Heart left ventricle (tissue), 13 donors: ENCODE data around the gene STRN3.

ENCODE experiments used
- POLR2A ChIP-seq, 2 donors: fragments of 450-650 bp; IDR thresholded peaks; one replicate each; pipeline ENCODE4 v1.6.1; 2017; ENCODE audit warnings: antibody characterized with exemption in 2 of 2, mild to moderate bottlenecking in 2 of 2, moderate library complexity in 2 of 2
- TF ChIP-seq, protein P1 (sequence below), 12 donors: fragments of 200-600 bp; sonication (generic) in 4 of 12; IDR thresholded peaks; one replicate each; pipeline versions ENCODE4 v1.5.0 to v1.8.0; 2018 to 2022; ENCODE audit warnings: antibody characterized with exemption in 12 of 12, mild to moderate bottlenecking in 5 of 12
- donor health status: ischemic (EF 13 %, LVEDD 7.1; RV severe dilation, severe dysfunction).
- donor health status: DM: no; HTN: yes; CAD: no.
- donor health status: DM: no; HTN: no; CAD: no.
- donor health status: ischemic (EF 25% LVEDD 6.9; RV normal size, moderate dysfunction).
- donor health status: ischemic (EF 25% LVEDD 5.7; RV mildly dilated, moderate dysfunction).
- donor health status: ischemic (EF 35%, LVEDD 5.7; RV mildly dilated, moderate dysfunction).
- donor health status: nonischemic (EF 11% LVEDD 7.7; RV severe dilation, severe dysfunction).
- donor health status: DM: yes; HTN: yes; CAD: no.
- donor health status: PGD.
- donor health status: ischemic (EF 29% LVEDD 5.4; RV normal size, mild dysfunction).
- donor health status: nonischemic (EF 23%, LVEDD 6.1; RV moderate dilation, normal function).

- TF ChIP-seq, protein P1, sequence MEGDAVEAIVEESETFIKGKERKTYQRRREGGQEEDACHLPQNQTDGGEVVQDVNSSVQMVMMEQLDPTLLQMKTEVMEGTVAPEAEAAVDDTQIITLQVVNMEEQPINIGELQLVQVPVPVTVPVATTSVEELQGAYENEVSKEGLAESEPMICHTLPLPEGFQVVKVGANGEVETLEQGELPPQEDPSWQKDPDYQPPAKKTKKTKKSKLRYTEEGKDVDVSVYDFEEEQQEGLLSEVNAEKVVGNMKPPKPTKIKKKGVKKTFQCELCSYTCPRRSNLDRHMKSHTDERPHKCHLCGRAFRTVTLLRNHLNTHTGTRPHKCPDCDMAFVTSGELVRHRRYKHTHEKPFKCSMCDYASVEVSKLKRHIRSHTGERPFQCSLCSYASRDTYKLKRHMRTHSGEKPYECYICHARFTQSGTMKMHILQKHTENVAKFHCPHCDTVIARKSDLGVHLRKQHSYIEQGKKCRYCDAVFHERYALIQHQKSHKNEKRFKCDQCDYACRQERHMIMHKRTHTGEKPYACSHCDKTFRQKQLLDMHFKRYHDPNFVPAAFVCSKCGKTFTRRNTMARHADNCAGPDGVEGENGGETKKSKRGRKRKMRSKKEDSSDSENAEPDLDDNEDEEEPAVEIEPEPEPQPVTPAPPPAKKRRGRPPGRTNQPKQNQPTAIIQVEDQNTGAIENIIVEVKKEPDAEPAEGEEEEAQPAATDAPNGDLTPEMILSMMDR (IDR thresholded peaks at IDR 0.05): no peak
- no peak for TF ChIP-seq POLR2A (IDR thresholded peaks at IDR 0.05)
Measured at GRCh38 chr14:30993071-30993470, 33.1 kb downstream of the STRN3 start.
